Panc1 (cell line): ENCODE results near the gene MAP3K14. TPM values are rescaled to one million over a fixed set of nuclear protein-coding genes. Genes with fewer than 3 reads are reported as not detected.

Experiments
- ATAC-seq: fragments of 200-7000 bp; cut with Tn5 transposase; 2 replicates; pipeline ENCODE4 v1.9.1; 2020; ENCODE audit warnings: mild to moderate bottlenecking, moderate library complexity
- BruUV-seq: library from RNA; stranded (reverse); fragments of 400-500 nt; replicated peaks from 2 replicates; lab custom pipeline; 2021; lab: Mats Ljungman, UMichigan
- CTCF ChIA-PET: fragments of 300-600 bp; sonication (Branson Sonifier 250); formaldehyde crosslinking; loops from one replicate; lab custom pipeline; 2022; ENCODE audit warnings: antibody characterized with exemption; lab: Charles Lee
- POLR2A ChIA-PET: fragments of 300-600 bp; sonication (Branson Sonifier 250); formaldehyde crosslinking; loops from one replicate; lab custom pipeline; 2022; ENCODE audit warnings: antibody characterized with exemption; lab: Charles Lee
- DNase-seq: peaks from one replicate; pipeline ENCODE4 v3.0.0-alpha.2; 2010; ENCODE audit warnings: low read depth, low spot score
- H3K27ac ChIP-seq: 2 replicates; pipeline ENCODE4 v1.5.1; 2011; ENCODE audit warnings: mild to moderate bottlenecking, low read length, inconsistent platforms
- H3K27me3 ChIP-seq: fragments of 200-500 bp; sonication (Bioruptor generic); 2 replicates; pipeline ENCODE4 v1.6.0; 2014; ENCODE audit warnings: low read length, inconsistent platforms; ENCODE audit not compliant: control insufficient read depth, insufficient read depth
- H3K36me3 ChIP-seq: fragments of 200-500 bp; sonication (Bioruptor generic); 2 replicates; pipeline ENCODE4 v1.5.1; 2014; ENCODE audit warnings: inconsistent platforms, mild to moderate bottlenecking, low read length, moderate library complexity; ENCODE audit not compliant: control insufficient read depth, insufficient read depth
- H3K4me1 ChIP-seq: 2 replicates; pipeline ENCODE4 v1.5.1; 2011; ENCODE audit warnings: inconsistent platforms, mild to moderate bottlenecking, low read length, moderate library complexity; ENCODE audit not compliant: control insufficient read depth, insufficient read depth
- H3K4me3 ChIP-seq, 2 experiments: 2 replicates each; pipeline ENCODE4 v1.5.1; 2011 to 2012; ENCODE audit warnings: low read depth in 2 of 2, low read length in 2 of 2, mild to moderate bottlenecking in 2 of 2, inconsistent platforms in 1 of 2, moderate library complexity in 1 of 2
- H3K9me3 ChIP-seq: fragments of 200-500 bp; sonication (Bioruptor generic); 2 replicates; pipeline ENCODE4 v1.5.1; 2014; ENCODE audit warnings: low read depth, mild to moderate bottlenecking, inconsistent platforms, low read length, moderate library complexity; ENCODE audit not compliant: control insufficient read depth, insufficient read depth
- CTCF ChIP-seq: fragments of 450-650 bp; IDR thresholded peaks from 2 replicates; pipeline ENCODE4 v1.5.1; 2017; ENCODE audit warnings: mild to moderate bottlenecking
- POLR2AphosphoS5 ChIP-seq: IDR thresholded peaks from 2 replicates; pipeline ENCODE4 v1.6.1; 2012; ENCODE audit warnings: mild to moderate bottlenecking, low read depth, low read length, moderate library complexity
- REST ChIP-seq, 2 experiments: IDR thresholded peaks; 2 replicates each; pipeline ENCODE4 v1.6.1; 2011 to 2012; ENCODE audit warnings: low read depth in 2 of 2, control low read depth in 1 of 2, low read length in 1 of 2, mild to moderate bottlenecking in 1 of 2, moderate library complexity in 1 of 2; ENCODE audit not compliant: insufficient read depth in 1 of 2
- SIN3A ChIP-seq: IDR thresholded peaks from 2 replicates; pipeline ENCODE4 v1.6.1; 2012; ENCODE audit warnings: low read depth, mild to moderate bottlenecking, low read length, moderate library complexity, borderline replicate concordance; ENCODE audit not compliant: insufficient read depth
- TCF7L2 ChIP-seq: IDR thresholded peaks from 2 replicates; pipeline ENCODE4 v1.6.1; 2011; ENCODE audit warnings: mild to moderate bottlenecking, low read depth, low read length, inconsistent platforms
- in situ Hi-C: cut with HindIII; loops from 2 replicates; pipeline ENCODE4 v1.10.0; 2016; ENCODE audit warnings: low sequenced_read_pairs, low pct_unique_long_range_greater_than_20kb
- intact Hi-C: fragments of 100-400 bp; cut with micrococcal nuclease; formaldehyde crosslinking; loops from one replicate; pipeline ENCODE4 v1.10.0; 2022; ENCODE audit not compliant: unreplicated experiment
- total RNA-seq: library from RNA; stranded (reverse); gene quantifications from one replicate; pipeline ENCODE4 v1.2.1, GENCODE V29; 2021; ENCODE audit not compliant: unreplicated experiment

MAP3K14 gene
- total RNA-seq, 1 experiment from 2014 or later: 80.8 TPM

GRCh38 chr17:45357364-45357997, 40.7 kb upstream of the MAP3K14 start:
- intact Hi-C loops: no loop called here
- in situ Hi-C loops: no loop called here
- H3K27me3 ChIP-seq: no peaks in the 10 kb centered on the region
- no TSS peak for BruUV-seq
- peaks cover 4% of the 10 kb centered on the region; the same call in 1 of the 2 replicates for H3K4me1 ChIP-seq
- H3K4me3 ChIP-seq: no peak overlapping the region
- no peaks in the 10 kb centered on the region for H3K36me3 ChIP-seq
- no peak for TF ChIP-seq CTCF
- TF ChIP-seq SIN3A: no peak
- TF ChIP-seq REST (IDR thresholded peaks at IDR 0.05; ENCODE audit: insufficient read depth in 1 of 2, low read depth in 2 of 2, low read length in 1 of 2): no peak
- no peak for TF ChIP-seq TCF7L2
- TF ChIP-seq POLR2AphosphoS5: no peak
- DNase-seq (no peak), ATAC-seq (no peak)
- ChIA-PET CTCF (no interaction called here), POLR2A (interaction anchor here (0.7 kb wide), 1 partner anchor 138 kb away, joined by 12 read pairs; no protein-coding TSS in a partner anchor)
- H3K9me3 ChIP-seq: no peaks in the 10 kb centered on the region
- H3K27ac ChIP-seq: peak overlapping the region; percentile 14; the same call in 1 of the 2 replicates

DNA sequence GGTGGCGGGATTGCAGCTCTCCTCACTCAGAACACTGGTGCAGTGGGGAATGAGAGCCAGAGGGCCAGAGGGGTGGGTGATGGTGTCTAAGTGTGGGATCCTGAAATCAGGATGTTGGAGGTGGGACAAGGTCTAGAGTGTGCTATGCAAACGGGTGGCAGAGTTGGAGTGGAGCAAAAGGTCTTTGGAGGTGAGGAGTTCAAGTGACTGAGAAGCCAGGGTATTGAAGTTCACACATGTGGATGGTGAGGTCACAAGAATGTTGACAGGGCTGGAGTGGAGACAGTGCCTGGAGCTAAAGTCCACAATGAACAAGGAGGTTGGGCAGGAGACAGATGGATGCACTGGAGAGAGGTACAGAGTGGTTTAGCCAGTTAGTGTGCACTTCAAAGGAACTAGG, 38.3 kb upstream of the MAP3K14 start:
- in situ Hi-C loops: no loop called here
- CTCF ChIA-PET: no interaction called here
- Histone ChIP-seq H3K9me3 (no peaks in the 10 kb centered on the region), H3K27me3 (no peaks in the 10 kb centered on the region), H3K36me3 (no peaks in the 10 kb centered on the region), H3K4me1 (peaks cover 4% of the 10 kb centered on the region; the same call in 1 of the 2 replicates), H3K27ac (peak overlapping the region; percentile 41; the same call in 1 of the 2 replicates), H3K4me3 (no peak overlapping the region)
- DNase-seq: no peak
- intact Hi-C loops: no loop called here
- ATAC-seq: peak; percentile 38; the same call in 1 of the 2 replicates
- POLR2A ChIA-PET: no interaction called here
- BruUV-seq: no TSS peak
- TF ChIP-seq TCF7L2: no peak
- no peak for TF ChIP-seq SIN3A
- TF ChIP-seq REST (IDR thresholded peaks at IDR 0.05; ENCODE audit: insufficient read depth in 1 of 2, low read depth in 2 of 2, low read length in 1 of 2): no peak
- no peak for TF ChIP-seq CTCF
- no peak for TF ChIP-seq POLR2AphosphoS5
